Neutrophil (primary cell): Measurements from ENCODE around the gene TMEM273.

Experiments
- H3K27ac ChIP-seq: fragments of 200-600 bp; sonication (generic); 2 replicates; pipeline ENCODE4 v1.5.1; 2016; ENCODE audit warnings: mild to moderate bottlenecking, moderate library complexity
- H3K27me3 ChIP-seq: fragments of 200-600 bp; sonication (generic); 2 replicates; pipeline ENCODE4 v1.6.0; 2016; ENCODE audit warnings: mild to moderate bottlenecking
- H3K36me3 ChIP-seq: fragments of 200-600 bp; sonication (generic); 2 replicates; pipeline ENCODE4 v1.5.1; 2017
- H3K4me1 ChIP-seq, 2 experiments: fragments of 200-600 bp in 1 of 2; sonication (generic) in 1 of 2; 1 replicate in 1 of 2; 2 replicates in 1 of 2; pipeline versions ENCODE4 v1.5.1 to v1.6.1; 2013 to 2016; ENCODE audit warnings: low read depth in 1 of 2, low read length in 1 of 2, mild to moderate bottlenecking in 1 of 2, moderate library complexity in 1 of 2; ENCODE audit not compliant: control insufficient read depth in 1 of 2, insufficient read depth in 1 of 2
- H3K4me3 ChIP-seq, 2 experiments: fragments of 200-600 bp in 1 of 2; sonication (generic) in 1 of 2; 1 replicate in 1 of 2; 2 replicates in 1 of 2; pipeline ENCODE4 v1.5.1; 2013 to 2016; ENCODE audit warnings: low read depth in 1 of 2, low read length in 1 of 2, mild to moderate bottlenecking in 1 of 2, moderate library complexity in 1 of 2
- H3K9me3 ChIP-seq: fragments of 200-600 bp; sonication (generic); 2 replicates; pipeline ENCODE4 v1.5.1; 2016
- CTCF ChIP-seq: fragments of 200-600 bp; sonication (generic); IDR thresholded peaks from 2 replicates; pipeline ENCODE4 v1.5.1; 2016; ENCODE audit warnings: antibody characterized with exemption

The TMEM273 gene

GRCh38 chr10:49228677-49229076 lies 40.5 kb upstream of the TMEM273 start:
- TF ChIP-seq CTCF, result no peak
- H3K36me3 ChIP-seq, result no peaks in the 10 kb centered on the region
- H3K27me3 ChIP-seq, result no peaks in the 10 kb centered on the region
- H3K9me3 ChIP-seq, result no peaks in the 10 kb centered on the region
- no peak overlapping the region for H3K27ac ChIP-seq
- no peaks in the 10 kb centered on the region for H3K4me1 ChIP-seq
- H3K4me3 ChIP-seq, result no peak overlapping the region

- H3K9me3 ChIP-seq, result no peaks in the 10 kb centered on the region
- no peak overlapping the region for H3K27ac ChIP-seq
- H3K4me1 ChIP-seq, result no peaks in the 10 kb centered on the region
- H3K4me3 ChIP-seq, result no peak overlapping the region
- H3K36me3 ChIP-seq, result no peaks in the 10 kb centered on the region
- no peak for TF ChIP-seq CTCF
- no peaks in the 10 kb centered on the region for H3K27me3 ChIP-seq
These were observed 39.2 kb upstream of the TMEM273 start for GRCh38 chr10:49227406-49227805.

GRCh38 chr10:49226594-49226993 lies 38.4 kb upstream of the TMEM273 start:
- no peak for TF ChIP-seq CTCF

GRCh38 chr10:49225218-49225876 lies 37.2 kb upstream of the TMEM273 start:
- no peak overlapping the region for H3K4me3 ChIP-seq
- H3K4me1 ChIP-seq, result no peaks in the 10 kb centered on the region
- no peaks in the 10 kb centered on the region for H3K9me3 ChIP-seq
- no peak for TF ChIP-seq CTCF
- H3K36me3 ChIP-seq, result no peaks in the 10 kb centered on the region
- no peaks in the 10 kb centered on the region for H3K27me3 ChIP-seq
- no peak overlapping the region for H3K27ac ChIP-seq

More at GRCh38 chr10:49226594-49226993, 38.4 kb upstream of the TMEM273 start:
- no peaks in the 10 kb centered on the region for H3K27me3 ChIP-seq
- no peaks in the 10 kb centered on the region for H3K36me3 ChIP-seq
- H3K9me3 ChIP-seq, result no peaks in the 10 kb centered on the region
- H3K4me1 ChIP-seq, result no peaks in the 10 kb centered on the region
- H3K4me3 ChIP-seq, result no peak overlapping the region
- no peak overlapping the region for H3K27ac ChIP-seq

- Histone ChIP-seq H3K4me3 (no peak overlapping the region), H3K9me3 (no peaks in the 10 kb centered on the region), H3K36me3 (no peaks in the 10 kb centered on the region), H3K27me3 (no peaks in the 10 kb centered on the region), H3K4me1 (no peaks in the 10 kb centered on the region), H3K27ac (no peak overlapping the region)
- no peak for TF ChIP-seq CTCF
These were observed 35.0 kb upstream of the TMEM273 start for GRCh38 chr10:49223205-49223604.
